ENCODE measurements around the gene P3R3URF.

Gene P3R3URF

GRCh38 chr1:46150085-46150484 is 26.2 kb downstream of the P3R3URF start:
- DNase-seq (ENCODE audit: insufficient read length, low spot score) (no peak), FAIRE-seq (no peak)
- TF ChIP-seq POU2F2 (IDR thresholded peaks at IDR 0.05; ENCODE audit: low read depth, low read length), result no peak

- FAIRE-seq (no peak), DNase-seq (ENCODE audit: insufficient read length, low spot score) (no peak)
- TF ChIP-seq PAX5 (IDR thresholded peaks at IDR 0.05; ENCODE audit: insufficient read depth, low read length, severe bottlenecking) (no peak), POLR2A (IDR thresholded peaks at IDR 0.05; ENCODE audit: low read depth, low read length) (no peak), POU2F2 (IDR thresholded peaks at IDR 0.05; ENCODE audit: low read depth, low read length) (no peak), SPI1 (IDR thresholded peaks at IDR 0.05; ENCODE audit: low read depth, low read length) (no peak), POLR2AphosphoS5 (IDR thresholded peaks at IDR 0.05; ENCODE audit: low read depth, low read length) (no peak), TAF1 (IDR thresholded peaks at IDR 0.05; ENCODE audit: low read depth, low read length) (no peak)
Observed at GRCh38 chr1:46148318-46148717, 28.0 kb downstream of the P3R3URF start.

GRCh38 chr1:46137916-46138315 is 38.4 kb downstream of the P3R3URF start:
- no peak for FAIRE-seq
- no peak for DNase-seq (ENCODE audit: insufficient read length, low spot score)
- no peak for TF ChIP-seq POLR2AphosphoS5 (IDR thresholded peaks at IDR 0.05; ENCODE audit: low read depth, low read length)
- no peak for TF ChIP-seq SPI1 (IDR thresholded peaks at IDR 0.05; ENCODE audit: low read depth, low read length)
- TF ChIP-seq POLR2A (IDR thresholded peaks at IDR 0.05; ENCODE audit: low read depth, low read length), result no peak
- no peak for TF ChIP-seq TAF1 (IDR thresholded peaks at IDR 0.05; ENCODE audit: low read depth, low read length)
- no peak for TF ChIP-seq PAX5 (IDR thresholded peaks at IDR 0.05; ENCODE audit: insufficient read depth, low read length, severe bottlenecking)
- TF ChIP-seq POU2F2 (IDR thresholded peaks at IDR 0.05; ENCODE audit: low read depth, low read length), result no peak

- no peak for TF ChIP-seq POLR2A (IDR thresholded peaks at IDR 0.05; ENCODE audit: low read depth, low read length)
- no peak for TF ChIP-seq TAF1 (IDR thresholded peaks at IDR 0.05; ENCODE audit: low read depth, low read length)
- TF ChIP-seq POU2F2 (IDR thresholded peaks at IDR 0.05; ENCODE audit: low read depth, low read length), result no peak
- no peak for TF ChIP-seq PAX5 (IDR thresholded peaks at IDR 0.05; ENCODE audit: insufficient read depth, low read length, severe bottlenecking)
- TF ChIP-seq SPI1 (IDR thresholded peaks at IDR 0.05; ENCODE audit: low read depth, low read length), result no peak
- TF ChIP-seq POLR2AphosphoS5 (IDR thresholded peaks at IDR 0.05; ENCODE audit: low read depth, low read length), result no peak
- no peak for FAIRE-seq
- no peak for DNase-seq (ENCODE audit: insufficient read length, low spot score)
Observed at GRCh38 chr1:46136711-46137110, 39.6 kb downstream of the P3R3URF start.

GRCh38 chr1:46134660-46135331 is 41.5 kb downstream of the P3R3URF start:
- DNase-seq (ENCODE audit: insufficient read length, low spot score) (no peak), FAIRE-seq (peak; percentile 65)
- TF ChIP-seq TAF1 (IDR thresholded peaks at IDR 0.05; ENCODE audit: low read depth, low read length), result no peak
- TF ChIP-seq SPI1 (IDR thresholded peaks at IDR 0.05; ENCODE audit: low read depth, low read length), result peak; percentile 68; the same call in 1 of the 2 replicates
- no peak for TF ChIP-seq POLR2AphosphoS5 (IDR thresholded peaks at IDR 0.05; ENCODE audit: low read depth, low read length)

GRCh38 chr1:46133781-46134350 is 42.4 kb downstream of the P3R3URF start:
- DNase-seq (ENCODE audit: insufficient read length, low spot score) (no peak), FAIRE-seq (peak; percentile 40)
- 0 out of 2 replicates have a peak, but pooled peaks have one; percentile 4 for TF ChIP-seq SPI1 (IDR thresholded peaks at IDR 0.05; ENCODE audit: low read depth, low read length)
- no peak for TF ChIP-seq PAX5 (IDR thresholded peaks at IDR 0.05; ENCODE audit: insufficient read depth, low read length, severe bottlenecking)

- peak; percentile 56 for DNase-seq (ENCODE audit: insufficient read length, low spot score)
- TF ChIP-seq POU2F2 (IDR thresholded peaks at IDR 0.05; ENCODE audit: low read depth, low read length) (no peak), POLR2A (IDR thresholded peaks at IDR 0.05; ENCODE audit: low read depth, low read length) (peak; percentile 62), POLR2AphosphoS5 (IDR thresholded peaks at IDR 0.05; ENCODE audit: low read depth, low read length) (peak; percentile 49)
- no peak for FAIRE-seq
Observed at GRCh38 chr1:46133181-46133658, 43.1 kb downstream of the P3R3URF start.

- TF ChIP-seq SPI1 (IDR thresholded peaks at IDR 0.05; ENCODE audit: low read depth, low read length) (no peak), POLR2AphosphoS5 (IDR thresholded peaks at IDR 0.05; ENCODE audit: low read depth, low read length) (peak; percentile 95), PAX5 (IDR thresholded peaks at IDR 0.05; ENCODE audit: insufficient read depth, low read length, severe bottlenecking) (peak; percentile 4), POU2F2 (IDR thresholded peaks at IDR 0.05; ENCODE audit: low read depth, low read length) (peak; percentile 76; the same call in 1 of the 2 replicates), TAF1 (IDR thresholded peaks at IDR 0.05; ENCODE audit: low read depth, low read length) (peak; percentile 88), POLR2A (IDR thresholded peaks at IDR 0.05; ENCODE audit: low read depth, low read length) (peak; percentile 95)
- FAIRE-seq (peak; percentile 94), DNase-seq (ENCODE audit: insufficient read length, low spot score) (peak; percentile 88)
Observed at GRCh38 chr1:46132529-46133180, 43.6 kb downstream of the P3R3URF start, which contains the start of gene PIK3R3. Gene PIK3R3, minus strand, starts transcription at chr1:46132629. Its CDS starts 677 bp downstream, at chr1:46131952.

- peak; percentile 62 for FAIRE-seq
- TF ChIP-seq POU2F2 (IDR thresholded peaks at IDR 0.05; ENCODE audit: low read depth, low read length) (no peak), POLR2A (IDR thresholded peaks at IDR 0.05; ENCODE audit: low read depth, low read length) (no peak), PAX5 (IDR thresholded peaks at IDR 0.05; ENCODE audit: insufficient read depth, low read length, severe bottlenecking) (no peak), POLR2AphosphoS5 (IDR thresholded peaks at IDR 0.05; ENCODE audit: low read depth, low read length) (no peak), TAF1 (IDR thresholded peaks at IDR 0.05; ENCODE audit: low read depth, low read length) (no peak), SPI1 (IDR thresholded peaks at IDR 0.05; ENCODE audit: low read depth, low read length) (no peak)
- no peak for DNase-seq (ENCODE audit: insufficient read length, low spot score)
Observed at GRCh38 chr1:46131712-46132528, 44.4 kb downstream of the P3R3URF start.

All from GM12891 (cell line).